Muscle of arm (tissue), 12 donors: Measurements from ENCODE around the gene CCDC116. TPM values are rescaled to one million over a fixed set of nuclear protein-coding genes. Genes with fewer than 3 reads are reported as not detected.
"Not testable (repeated sequence)": the region's sequence is repeated elsewhere in the genome, so short reads cannot be mapped to it uniquely, and the experiment has no call there.

ENCODE experiments used
- DNase-seq: peaks from one replicate; pipeline ENCODE4 v3.0.0-alpha.2; 2013
- polyA plus RNA-seq, 12 donors: library from polyadenylated mRNA; unstranded; fragments of 120-200 nt; gene quantifications; one replicate each; pipeline ENCODE4 v1.2.1, GENCODE V29; 2013; ENCODE audit not compliant: insufficient read length in 12 of 12

The CCDC116 gene
- polyA plus RNA-seq, 12 donors = 0.12 to 0.94 (median 0.45) TPM; not detected in 2

GRCh38 chr22:21606775-21607174 lies 25.8 kb upstream of the CCDC116 start:
- no peak for DNase-seq

DNA sequence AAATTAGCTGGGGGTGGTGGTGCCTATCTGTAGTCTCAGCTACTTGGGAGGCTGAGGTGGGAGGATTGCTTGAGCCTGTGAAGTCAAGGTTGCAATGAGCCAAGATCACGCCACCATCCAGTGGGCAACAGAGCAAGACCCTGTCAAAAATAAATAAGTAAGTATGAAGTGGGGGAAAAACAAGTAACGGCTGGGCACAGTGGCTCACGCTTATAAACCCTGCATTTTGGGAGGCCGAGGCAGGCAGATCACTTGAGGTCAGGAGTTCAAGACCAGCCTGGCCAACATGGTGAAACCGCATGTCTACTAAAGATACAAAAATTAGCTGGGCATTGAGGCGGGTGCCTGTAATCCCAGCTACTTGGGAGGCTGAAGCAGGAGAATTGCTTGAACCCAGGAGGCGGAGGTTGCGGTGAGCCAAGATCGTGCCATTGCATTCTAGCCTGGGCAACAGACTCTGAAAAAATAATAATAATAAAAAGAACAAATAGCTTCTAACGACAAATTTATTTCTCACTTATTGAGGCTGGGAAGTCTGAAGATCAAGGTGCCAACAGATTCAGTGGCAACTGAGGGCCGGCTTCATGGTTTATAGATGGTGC lies 22.9 kb upstream of the CCDC116 start:
- not testable (repeated sequence) for DNase-seq

- DNase-seq = no peak
These were observed 21.2 kb upstream of the CCDC116 start for GRCh38 chr22:21611210-21611977.

DNA sequence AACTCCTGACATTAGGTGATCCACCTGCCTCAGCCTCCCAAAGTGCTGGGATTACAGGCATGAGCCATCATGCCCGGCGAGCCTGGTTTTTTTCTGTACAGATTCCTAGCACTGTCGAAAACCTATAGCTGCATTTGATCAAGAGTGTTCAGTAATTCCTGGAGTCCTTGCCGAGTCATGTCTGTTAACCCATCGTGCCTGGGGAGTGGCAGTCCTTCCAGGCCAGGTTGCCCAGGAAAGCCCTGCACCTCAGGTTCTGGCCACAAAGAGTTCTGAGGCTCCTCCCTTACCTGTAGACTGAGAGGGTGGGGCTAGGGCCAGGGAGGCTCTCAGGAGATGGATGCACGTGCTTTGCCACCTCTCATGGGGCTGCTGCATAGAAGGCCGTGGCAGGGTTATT lies 19.7 kb upstream of the CCDC116 start:
- no peak for DNase-seq

DNA sequence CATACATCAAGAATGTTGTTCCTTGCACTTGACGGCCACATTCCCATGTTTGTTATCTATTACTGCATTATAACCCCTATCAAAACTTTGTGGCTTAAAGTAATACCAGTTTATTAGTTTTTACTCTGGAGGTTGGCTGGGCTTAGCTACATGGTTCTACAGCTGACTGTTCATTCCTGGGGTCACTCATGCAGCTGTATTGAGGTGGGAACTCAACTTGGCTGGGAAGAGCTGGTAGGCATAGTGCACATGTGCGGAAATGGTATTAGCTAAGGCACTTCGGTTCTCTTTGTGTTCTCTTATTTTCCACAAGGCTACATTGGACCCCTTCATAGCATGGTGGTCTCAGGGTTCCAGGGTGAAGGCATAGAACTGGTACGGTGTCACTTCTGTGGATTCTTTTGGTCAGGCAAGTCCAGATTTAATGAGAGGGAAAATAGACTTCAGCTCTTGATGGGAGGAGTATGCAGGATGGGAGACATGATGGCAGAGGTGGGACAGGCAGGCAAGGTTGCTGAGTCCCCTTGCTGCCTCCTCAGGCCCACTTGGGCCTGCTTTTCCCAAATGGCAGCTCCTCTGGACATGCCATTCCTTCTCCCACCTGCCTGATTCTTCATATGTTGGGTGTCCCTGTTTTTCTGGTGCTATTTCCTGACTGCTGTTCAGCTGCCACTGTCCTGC lies 18.9 kb upstream of the CCDC116 start:
- DNase-seq = no peak

DNA sequence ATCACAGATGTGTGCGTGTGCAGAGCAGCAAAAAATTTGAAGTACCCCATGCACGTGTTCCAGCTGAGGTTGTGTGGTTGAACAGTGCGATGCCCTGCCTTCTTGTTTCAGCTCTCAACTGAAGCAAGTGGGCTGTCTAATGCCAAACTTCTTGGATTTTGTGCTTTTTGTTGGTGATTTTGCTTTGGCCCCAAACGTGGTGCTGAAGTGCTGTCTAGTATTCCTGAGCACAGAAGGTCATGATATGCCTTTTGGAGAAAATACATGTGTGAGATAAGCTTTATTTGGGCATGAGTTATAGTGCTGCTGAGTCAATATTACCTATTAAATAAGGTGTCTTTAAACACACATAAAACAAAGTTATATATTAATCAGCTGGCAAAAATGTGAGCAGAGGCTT lies 16.8 kb upstream of the CCDC116 start:
- DNase-seq = no peak

DNA sequence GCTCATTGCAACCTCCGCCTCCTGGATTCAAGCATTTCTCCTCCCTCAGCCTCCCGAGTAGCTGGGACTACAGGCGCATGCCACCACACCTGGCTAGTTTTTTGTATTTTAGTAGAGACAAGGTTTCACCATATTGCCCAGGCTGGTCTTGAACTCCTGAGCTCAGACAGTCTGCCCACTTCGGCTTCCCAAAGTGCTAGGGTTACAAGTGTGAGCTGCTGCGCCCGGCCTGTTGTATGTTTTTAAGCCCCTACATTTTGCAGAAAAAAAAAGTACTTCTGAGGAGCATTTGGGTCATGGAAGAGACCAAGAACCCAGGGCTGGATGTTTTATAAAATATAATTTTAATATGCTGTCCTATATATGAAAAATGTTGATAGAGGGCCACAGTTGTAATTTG lies 15.2 kb upstream of the CCDC116 start:
- DNase-seq = not testable (repeated sequence)

- no peak for DNase-seq
These were observed 11.5 kb upstream of the CCDC116 start for GRCh38 chr22:21621025-21621424.

DNA sequence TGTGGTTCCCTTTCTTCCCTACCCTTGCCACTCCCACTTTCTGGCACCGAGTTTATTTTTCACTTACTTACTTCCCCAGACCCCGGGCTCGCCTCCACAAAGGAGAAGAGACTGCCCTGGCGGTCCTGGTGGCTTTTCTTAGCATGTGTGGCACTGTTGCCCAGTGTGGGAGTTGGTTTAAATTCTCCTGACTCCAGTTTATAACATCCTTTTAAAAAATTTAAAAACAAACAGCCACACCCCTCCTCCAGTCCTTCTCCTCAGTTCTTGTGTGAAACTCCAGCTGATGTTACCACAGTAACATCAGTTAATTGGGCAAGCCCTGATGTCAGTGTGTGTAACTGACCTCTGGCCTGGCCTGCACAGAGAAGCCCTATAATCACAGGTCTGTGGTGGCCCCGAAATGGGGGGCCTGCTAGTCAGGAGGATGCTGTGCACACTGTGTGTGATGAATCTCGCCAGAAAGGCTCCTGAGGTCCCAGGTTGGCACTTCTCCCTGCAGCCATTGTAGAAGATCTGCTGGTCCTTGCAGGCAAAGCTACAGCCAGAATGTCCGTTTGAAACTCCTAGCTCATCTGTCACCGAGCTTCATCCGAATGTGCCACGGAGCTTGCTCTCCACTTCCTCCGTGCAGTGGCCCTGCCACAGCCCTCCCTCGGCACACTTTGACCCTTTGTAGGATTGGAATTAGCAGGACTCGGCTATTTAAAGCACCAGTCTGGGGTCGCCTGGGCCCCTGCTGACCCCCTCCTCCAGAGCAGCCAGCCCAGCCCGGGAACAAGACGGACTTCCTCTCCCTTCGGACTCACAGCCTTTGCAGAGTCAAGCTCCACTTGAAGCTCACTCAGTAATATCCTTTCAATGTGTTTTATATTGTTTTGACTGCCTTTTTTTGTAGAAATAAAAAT lies 10.3 kb upstream of the CCDC116 start:
- DNase-seq = no peak

DNA sequence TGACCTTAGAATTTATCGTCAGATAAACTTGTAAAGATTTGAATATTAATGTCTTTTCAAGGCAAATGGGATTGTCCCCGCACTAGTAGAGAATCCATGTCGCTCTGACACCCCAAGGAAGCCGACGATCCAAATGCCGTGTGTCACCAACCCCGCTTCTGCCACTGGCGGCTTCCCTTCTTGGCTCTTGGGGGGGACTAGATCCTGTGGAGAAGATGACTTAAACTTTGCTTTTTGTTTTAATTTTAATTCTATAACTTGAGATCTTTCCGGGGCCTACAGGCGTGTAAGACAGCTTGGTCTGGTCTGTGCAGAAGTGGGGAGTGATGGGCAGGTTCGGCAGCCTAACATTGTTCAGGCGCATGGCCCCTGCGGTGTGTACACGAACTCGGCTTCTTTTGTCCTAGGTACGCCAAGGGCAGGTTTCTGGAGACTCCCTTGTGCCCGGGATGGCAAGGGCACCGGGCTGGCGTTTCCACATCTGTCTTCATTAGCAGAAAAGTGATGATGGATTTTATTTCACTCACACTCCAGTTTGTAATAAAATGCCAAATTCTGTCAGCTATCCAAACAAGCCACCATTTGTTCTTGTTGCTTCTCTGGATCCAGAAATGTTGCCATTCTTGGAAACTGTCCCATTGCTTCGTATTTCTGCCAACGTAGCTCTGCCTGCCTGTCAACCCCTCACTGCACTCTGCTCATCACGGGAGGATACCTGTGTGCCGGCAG lies 9.5 kb upstream of the CCDC116 start:
- no peak for DNase-seq

DNA sequence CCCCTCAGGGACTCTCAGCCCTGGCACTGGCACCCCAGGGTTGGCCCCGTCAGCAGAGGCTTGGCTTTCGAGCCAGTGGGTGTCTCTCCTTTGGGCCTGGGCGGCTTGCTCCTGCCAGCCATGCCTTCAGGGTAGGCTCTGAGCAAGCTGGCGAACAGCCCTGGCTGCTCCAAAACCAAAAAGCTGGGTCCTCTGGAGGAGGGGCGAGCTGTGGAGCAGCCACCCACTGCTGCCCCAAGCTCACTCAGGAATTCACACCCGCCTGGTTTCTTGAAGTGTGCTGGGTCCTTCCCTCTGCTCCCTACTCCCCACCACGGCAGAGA lies 9.0 kb upstream of the CCDC116 start:
- no peak for DNase-seq

DNA sequence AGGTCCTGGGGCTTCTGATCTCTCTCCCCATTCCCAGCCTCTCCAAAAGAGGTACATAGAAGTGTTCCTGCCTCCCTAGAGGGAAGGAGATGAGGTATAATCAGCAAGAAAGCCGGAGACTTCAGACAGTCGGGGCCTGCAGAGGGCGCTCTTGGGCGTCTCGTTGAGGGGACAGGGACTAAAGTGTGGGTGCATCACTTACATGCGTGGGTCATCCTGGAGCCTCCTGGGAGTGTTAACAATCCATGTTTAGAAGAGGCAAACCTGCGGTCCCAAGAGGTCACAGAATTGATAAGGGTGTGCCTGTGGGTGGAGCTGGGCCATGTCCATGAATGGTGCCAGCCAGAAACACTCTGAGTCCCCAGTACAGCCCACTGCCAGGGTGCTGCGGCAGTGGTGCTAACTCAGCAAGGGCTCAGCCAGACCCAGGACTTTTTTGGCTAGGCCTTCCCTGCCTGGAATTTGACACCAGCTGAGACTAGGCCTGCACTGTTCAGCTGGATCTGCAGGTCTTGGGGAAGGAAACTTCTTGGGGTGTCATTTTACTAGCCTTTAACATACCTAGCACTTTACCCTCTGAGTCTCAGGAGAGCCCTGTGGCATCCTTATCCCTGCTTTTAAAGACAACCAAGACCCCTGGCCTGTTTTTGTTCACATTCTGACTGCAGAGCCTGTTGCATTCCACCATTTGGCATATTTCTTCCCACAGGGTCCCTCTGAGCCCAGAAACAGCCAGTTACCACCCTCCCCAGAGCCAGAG lies 8.3 kb upstream of the CCDC116 start:
- DNase-seq = peak; percentile 45

DNA sequence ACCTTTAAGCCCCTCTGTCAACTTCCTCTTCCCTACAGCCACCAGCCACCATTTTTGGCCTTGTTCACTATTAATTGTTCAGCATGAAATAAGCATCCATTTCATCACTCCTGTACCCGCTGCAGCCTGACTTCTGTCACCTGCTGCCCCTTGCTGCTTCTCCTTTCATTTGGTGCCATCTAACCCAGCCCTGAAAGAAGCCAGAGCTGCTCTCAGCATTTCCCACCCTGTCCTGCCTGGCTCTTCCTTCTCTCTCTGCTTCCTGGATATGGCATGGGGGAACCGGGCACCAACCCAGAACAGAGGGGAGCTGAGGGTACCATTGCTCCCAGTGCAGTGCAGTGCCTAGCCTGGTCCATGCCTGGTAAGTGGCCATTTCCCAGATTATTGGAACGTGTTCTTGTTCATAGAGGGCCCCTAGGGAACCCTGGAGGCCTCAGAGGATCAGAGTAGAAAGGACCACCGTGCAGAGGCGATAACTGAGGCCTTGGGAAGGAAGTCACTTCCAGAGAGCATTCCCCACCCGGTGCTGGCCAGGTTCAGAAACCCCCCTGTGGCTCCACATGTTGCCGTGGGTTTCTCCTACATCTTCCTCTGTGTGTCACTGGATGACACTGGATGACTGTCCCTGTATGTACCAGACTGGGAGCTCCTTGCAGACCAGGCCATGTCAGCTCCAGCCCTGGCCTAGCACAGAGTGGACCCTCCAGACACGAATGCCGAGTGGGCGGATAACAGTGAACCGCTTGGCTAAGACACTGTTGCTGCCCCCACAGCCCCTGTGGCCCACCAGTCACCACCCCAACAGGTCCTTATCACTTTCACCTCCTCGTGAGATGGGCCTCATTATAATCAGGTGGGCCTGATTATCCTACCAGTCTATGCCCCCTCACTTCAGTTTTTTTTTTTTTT lies 7.4 kb upstream of the CCDC116 start:
- no peak for DNase-seq

GRCh38 chr22:21626073-21626734 lies 6.4 kb upstream of the CCDC116 start:
- DNase-seq = no peak

DNA sequence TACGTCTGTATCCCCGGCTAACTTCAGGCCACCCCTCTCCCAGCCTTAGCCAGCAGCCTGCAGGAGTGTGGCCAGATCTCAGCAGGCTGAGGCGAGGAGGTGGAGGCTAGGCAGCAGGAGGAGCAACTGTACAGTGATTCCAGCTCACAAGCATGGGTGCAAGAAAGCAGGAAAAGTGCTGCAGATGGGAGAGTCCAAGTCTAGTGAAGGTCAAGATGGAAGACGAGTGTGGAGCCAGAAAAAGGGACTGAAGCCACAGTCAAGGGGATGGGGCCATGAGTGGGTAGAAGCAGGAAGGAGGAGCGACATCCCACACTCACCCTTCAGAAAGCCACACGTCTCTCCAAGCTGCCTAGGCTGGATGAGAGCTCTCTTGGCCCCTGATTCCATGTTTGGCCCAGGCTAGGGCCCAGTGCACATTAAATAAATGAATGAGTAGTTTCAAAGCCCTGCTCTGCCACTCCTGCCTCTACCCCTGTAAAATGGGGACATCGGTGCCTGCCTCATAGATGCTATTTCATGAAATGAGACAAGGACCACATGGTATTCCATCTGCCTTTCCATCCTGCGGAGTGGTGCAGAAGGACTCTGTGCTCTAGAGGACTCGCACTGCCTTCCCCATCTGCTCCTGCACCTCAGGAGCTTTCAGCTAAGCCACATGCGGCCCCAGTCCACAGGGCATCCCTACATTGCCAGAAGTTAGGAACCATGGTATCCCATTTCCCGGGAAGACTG lies 5.7 kb upstream of the CCDC116 start:
- DNase-seq = no peak

- DNase-seq = no peak
These were observed 3.9 kb upstream of the CCDC116 start for GRCh38 chr22:21628386-21629254.
